ENCODE measurements around the gene UGCG. TPM values are rescaled to one million over a fixed set of nuclear protein-coding genes. Genes with fewer than 3 reads are reported as not detected.
"Not testable (repeated sequence)": the region's sequence is repeated elsewhere in the genome, so short reads cannot be mapped to it uniquely, and the experiment has no call there.

The UGCG gene
- total and polyA plus RNA-seq, 4 experiments from 2014 or later = 13.0 to 29.7 (median 20.5) TPM

DNA sequence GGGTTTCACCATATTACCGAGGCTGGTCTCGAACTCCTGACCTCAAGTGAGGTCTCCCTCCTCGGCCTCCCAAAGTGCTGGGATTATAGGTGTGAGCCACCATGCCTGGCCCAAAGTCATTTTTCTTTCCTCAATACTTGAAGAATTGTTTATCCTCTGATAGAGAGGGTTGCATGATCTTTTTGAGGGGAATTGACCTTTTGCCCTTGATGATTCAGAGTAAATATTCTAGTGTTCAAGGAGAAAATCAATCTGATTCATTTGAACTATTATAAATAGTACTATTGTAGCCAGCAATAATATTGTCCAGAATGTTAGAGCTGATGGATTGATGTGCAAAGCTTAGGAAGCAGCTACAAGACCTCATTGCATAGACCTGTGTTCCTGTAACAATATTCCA, 47.1 kb downstream of the UGCG start:
- ChIA-PET CTCF (ENCODE audit: partially characterized antibody) (interaction anchor here (1.1 kb wide), 1 partner anchor 131 kb away, joined by 4 read pairs; no protein-coding TSS in a partner anchor), POLR2A (ENCODE audit: partially characterized antibody) (no interaction called here)
- intact Hi-C loops (cut with micrococcal nuclease) = no loop called here

DNA sequence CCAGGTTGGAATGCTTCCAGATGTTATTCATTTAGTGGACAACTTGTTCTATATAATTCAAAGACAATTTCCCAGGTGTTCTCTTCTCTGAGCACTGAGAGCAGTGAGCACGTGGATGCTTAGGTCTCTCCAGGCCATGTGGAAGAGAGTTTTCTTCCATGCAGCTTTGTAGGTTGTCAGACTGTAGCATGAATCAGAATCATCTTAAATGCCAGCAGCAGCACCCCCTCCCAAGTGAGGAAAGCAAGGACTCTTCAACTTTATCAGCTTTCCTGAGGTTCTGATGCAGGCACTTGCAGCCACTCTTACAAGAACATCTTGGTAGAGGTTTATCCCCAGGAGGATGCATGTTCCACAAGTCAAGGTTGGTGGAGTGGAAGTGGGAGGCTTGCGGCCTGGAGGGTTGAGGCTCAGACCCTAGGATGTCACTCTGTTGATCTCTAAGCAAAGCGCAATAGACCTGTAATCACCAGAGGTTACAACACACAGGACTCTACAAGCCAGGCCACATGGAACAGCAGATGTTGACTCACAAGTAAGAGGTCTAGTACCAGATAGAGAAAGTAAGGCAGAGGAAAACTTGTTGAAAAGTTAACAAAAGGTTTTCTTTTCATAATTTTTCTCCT, 47.7 kb downstream of the UGCG start:
- DNase-seq = no peak
- peaks cover 0 to 2% (median 0%) of the 10 kb centered on the region in 8 donors for H3K9me3 Mint-ChIP-seq
- H3K27ac ChIP-seq (ENCODE audit: low read depth, low read length) = no peak overlapping the region
- H3K4me1 Mint-ChIP-seq = peaks cover 5 to 25% (median 8%) of the 10 kb centered on the region in 4 donors
- H3K4me3 Mint-ChIP-seq = peak overlapping the region in 1 of 8 donors; percentile 58
- no peaks in the 10 kb centered on the region for H3K36me3 ChIP-seq (ENCODE audit: insufficient read depth, low read length)
- no peaks in the 10 kb centered on the region for H3K27me3 Mint-ChIP-seq
- no peaks in the 10 kb centered on the region for H3K36me3 Mint-ChIP-seq
- no peaks in the 10 kb centered on the region for H3K9me3 ChIP-seq (ENCODE audit: control insufficient read depth in 1 of 2, low read length in 2 of 2)
- no peaks in the 10 kb centered on the region for H3K27me3 ChIP-seq (ENCODE audit: insufficient read depth, low read length)
- peaks cover 7% of the 10 kb centered on the region for H3K4me1 ChIP-seq (ENCODE audit: insufficient read depth, low read length)
- POLR2A ChIA-PET (ENCODE audit: partially characterized antibody) = interaction anchor here (0.5 to 1.4 kb wide), 2 partner anchors 45 to 47 kb away, joined by 3 to 4 read pairs; partner anchors contain the start of gene UGCG
- H3K27ac Mint-ChIP-seq = no peak overlapping the region
- no peak overlapping the region for H3K4me3 ChIP-seq (ENCODE audit: low read length in 2 of 2)
- intact Hi-C loops (cut with micrococcal nuclease) = no loop called here
- CTCF ChIA-PET (ENCODE audit: partially characterized antibody) = interaction anchor here (1.1 kb wide), 1 partner anchor 130 kb away, joined by 4 read pairs; no protein-coding TSS in a partner anchor

More for the DNA sequence above, 47.1 kb downstream of the UGCG start:
- Histone ChIP-seq H3K9me3 (ENCODE audit: control insufficient read depth in 1 of 2, low read length in 2 of 2) (no peaks in the 10 kb centered on the region), H3K4me3 (ENCODE audit: low read length in 2 of 2) (no peak overlapping the region), H3K36me3 (ENCODE audit: insufficient read depth, low read length) (no peaks in the 10 kb centered on the region), H3K27me3 (ENCODE audit: insufficient read depth, low read length) (no peaks in the 10 kb centered on the region), H3K27ac (ENCODE audit: low read depth, low read length) (no peak overlapping the region), H3K4me1 (ENCODE audit: insufficient read depth, low read length) (peaks cover 13% of the 10 kb centered on the region)
- H3K4me1 Mint-ChIP-seq = peaks cover 10 to 27% (median 13%) of the 10 kb centered on the region in 4 donors
- H3K9me3 Mint-ChIP-seq = peaks cover 0 to 2% (median 0%) of the 10 kb centered on the region in 8 donors
- no peak overlapping the region for H3K27ac Mint-ChIP-seq
- H3K4me3 Mint-ChIP-seq = no peak overlapping the region
- DNase-seq = no peak
- no peaks in the 10 kb centered on the region for H3K27me3 Mint-ChIP-seq
- no peaks in the 10 kb centered on the region for H3K36me3 Mint-ChIP-seq

DNA sequence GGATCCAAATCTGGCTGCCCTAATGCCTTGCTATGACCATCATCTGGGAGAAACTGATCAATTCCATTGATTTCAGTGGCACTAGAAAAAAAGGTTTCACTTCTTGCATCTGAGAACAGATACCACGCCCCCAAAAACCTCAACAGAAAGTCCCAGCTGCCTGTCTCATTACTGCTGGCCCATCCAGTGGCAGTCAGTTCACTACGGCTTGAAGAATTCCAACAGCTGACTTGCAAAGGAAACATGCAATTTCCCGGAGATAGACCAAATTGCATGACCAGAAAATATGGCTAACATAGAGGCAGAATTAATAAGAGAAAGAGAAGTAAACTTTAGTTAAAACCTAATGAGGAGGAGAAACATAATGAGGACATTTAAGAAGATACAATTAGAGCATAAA, 48.6 kb downstream of the UGCG start:
- intact Hi-C loops (cut with micrococcal nuclease) = no loop called here
- POLR2A ChIA-PET (ENCODE audit: partially characterized antibody) = interaction anchor here (1.4 kb wide), 1 partner anchor 48 kb away, joined by 4 read pairs; the partner anchor contains the start of gene UGCG
- no peak overlapping the region for H3K4me3 ChIP-seq (ENCODE audit: low read length in 2 of 2)
- Mint-ChIP-seq H3K36me3 (no peaks in the 10 kb centered on the region), H3K9me3 (peaks cover 0 to 2% (median 0%) of the 10 kb centered on the region in 8 donors), H3K4me1 (peaks cover 5 to 21% (median 8%) of the 10 kb centered on the region in 4 donors), H3K27ac (no peak overlapping the region), H3K27me3 (no peaks in the 10 kb centered on the region), H3K4me3 (peak overlapping the region in 3 of 8 donors; percentile 5 to 60 (median 26))
- peak in 1 of 5 donors; percentile 37 for DNase-seq
- H3K4me1 ChIP-seq (ENCODE audit: insufficient read depth, low read length) = peaks cover 7% of the 10 kb centered on the region
- H3K36me3 ChIP-seq (ENCODE audit: insufficient read depth, low read length) = no peaks in the 10 kb centered on the region
- no peaks in the 10 kb centered on the region for H3K9me3 ChIP-seq (ENCODE audit: control insufficient read depth in 1 of 2, low read length in 2 of 2)
- H3K27me3 ChIP-seq (ENCODE audit: insufficient read depth, low read length) = no peaks in the 10 kb centered on the region
- no peak overlapping the region for H3K27ac ChIP-seq (ENCODE audit: low read depth, low read length)
- CTCF ChIA-PET (ENCODE audit: partially characterized antibody) = no interaction called here

DNA sequence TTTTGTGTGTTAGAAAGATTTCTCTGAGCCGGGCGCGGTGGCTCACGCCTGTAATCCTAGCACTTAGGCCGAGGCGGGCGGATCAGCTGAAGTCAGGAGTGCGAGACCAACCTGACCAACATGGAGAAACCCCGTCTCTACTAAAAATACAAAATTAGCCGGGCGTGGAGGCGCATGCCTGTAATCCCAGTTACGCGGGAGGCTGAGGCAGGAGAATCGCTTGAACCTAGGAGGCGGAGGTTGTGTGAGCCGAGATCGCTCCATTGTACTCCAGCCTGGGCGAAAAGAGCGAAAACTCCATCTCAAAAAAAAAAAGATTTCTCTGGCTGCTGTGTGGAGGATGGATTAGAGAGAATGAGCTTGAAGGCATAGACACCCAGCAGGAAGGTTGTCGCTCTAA, 51.5 kb downstream of the UGCG start:
- DNase-seq; H3K4me1 ChIP-seq (ENCODE audit: insufficient read depth, low read length); intact Hi-C loops (cut with micrococcal nuclease); H3K9me3 Mint-ChIP-seq; H3K27me3 Mint-ChIP-seq; H3K27ac ChIP-seq (ENCODE audit: low read depth, low read length); H3K4me3 ChIP-seq (ENCODE audit: low read length in 2 of 2); H3K36me3 ChIP-seq (ENCODE audit: insufficient read depth, low read length); H3K4me3 Mint-ChIP-seq; H3K27me3 ChIP-seq (ENCODE audit: insufficient read depth, low read length); H3K36me3 Mint-ChIP-seq; H3K9me3 ChIP-seq (ENCODE audit: control insufficient read depth in 1 of 2, low read length in 2 of 2); H3K27ac Mint-ChIP-seq; POLR2A ChIA-PET (ENCODE audit: partially characterized antibody): not testable (repeated sequence)
- peaks cover 5 to 21% (median 7%) of the 10 kb centered on the region in 4 donors for H3K4me1 Mint-ChIP-seq
- CTCF ChIA-PET (ENCODE audit: partially characterized antibody) = interaction anchor here (1.0 kb wide), 1 partner anchor 127 kb away, joined by 6 read pairs; no protein-coding TSS in a partner anchor

DNA sequence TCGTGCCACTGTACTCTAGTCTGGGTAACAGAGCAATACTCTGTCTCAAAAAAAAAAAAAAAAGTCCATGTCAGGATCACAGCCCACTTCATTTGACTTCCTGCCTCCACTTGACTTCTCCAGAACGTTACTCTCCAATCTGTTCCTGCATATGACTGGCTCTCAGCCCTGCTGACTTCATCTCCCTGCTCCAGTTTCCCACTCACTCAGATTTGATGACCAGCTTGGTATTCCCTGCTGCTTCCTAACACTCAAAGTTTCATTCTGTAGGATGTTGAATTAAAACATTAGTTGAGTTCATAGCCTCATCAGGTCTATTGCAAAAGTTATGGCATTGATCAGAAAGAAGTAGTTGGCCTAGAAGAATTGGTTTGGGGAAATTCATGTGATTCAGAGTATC, 52.3 kb downstream of the UGCG start:
- H3K27ac Mint-ChIP-seq = no peak overlapping the region
- no peak for DNase-seq
- intact Hi-C loops (cut with micrococcal nuclease) = no loop called here
- Histone ChIP-seq H3K36me3 (ENCODE audit: insufficient read depth, low read length) (no peaks in the 10 kb centered on the region), H3K4me3 (ENCODE audit: low read length in 2 of 2) (no peak overlapping the region), H3K27ac (ENCODE audit: low read depth, low read length) (no peak overlapping the region), H3K9me3 (ENCODE audit: control insufficient read depth in 1 of 2, low read length in 2 of 2) (no peaks in the 10 kb centered on the region), H3K27me3 (ENCODE audit: insufficient read depth, low read length) (no peaks in the 10 kb centered on the region), H3K4me1 (ENCODE audit: insufficient read depth, low read length) (peaks cover 7% of the 10 kb centered on the region)
- H3K36me3 Mint-ChIP-seq = no peaks in the 10 kb centered on the region
- peaks cover 5 to 21% (median 7%) of the 10 kb centered on the region in 4 donors for H3K4me1 Mint-ChIP-seq
- ChIA-PET CTCF (ENCODE audit: partially characterized antibody) (no interaction called here), POLR2A (ENCODE audit: partially characterized antibody) (no interaction called here)
- no peaks in the 10 kb centered on the region for H3K27me3 Mint-ChIP-seq
- H3K4me3 Mint-ChIP-seq = no peak overlapping the region
- peaks cover 0 to 2% (median 0%) of the 10 kb centered on the region in 8 donors for H3K9me3 Mint-ChIP-seq

DNA sequence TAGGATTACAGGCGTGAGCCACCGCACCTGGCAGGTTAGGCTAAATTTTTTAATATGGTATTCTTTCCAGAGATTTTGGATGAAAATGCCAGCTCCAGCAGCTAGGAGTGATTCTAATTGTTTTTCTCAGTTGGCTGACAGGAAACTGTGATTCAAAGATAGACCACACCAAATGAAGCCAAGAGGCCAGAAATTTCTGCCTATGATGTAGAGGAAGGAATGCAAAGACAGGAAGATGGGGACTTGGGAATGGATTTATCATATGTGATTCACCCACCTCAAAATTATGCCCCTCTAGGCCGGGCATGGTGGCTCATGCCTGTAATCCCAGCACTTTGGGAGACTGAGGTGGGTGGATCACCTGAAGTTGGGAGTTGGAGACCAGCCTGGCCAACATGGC, 53.3 kb downstream of the UGCG start:
- no peak for DNase-seq
- H3K27ac ChIP-seq (ENCODE audit: low read depth, low read length) = no peak overlapping the region
- Mint-ChIP-seq H3K27ac (no peak overlapping the region), H3K4me1 (peaks cover 5 to 13% (median 6%) of the 10 kb centered on the region in 4 donors), H3K36me3 (no peaks in the 10 kb centered on the region), H3K27me3 (no peaks in the 10 kb centered on the region), H3K4me3 (no peak overlapping the region), H3K9me3 (peaks cover 0 to 2% (median 0%) of the 10 kb centered on the region in 8 donors)
- peaks cover 5% of the 10 kb centered on the region for H3K4me1 ChIP-seq (ENCODE audit: insufficient read depth, low read length)
- intact Hi-C loops (cut with micrococcal nuclease) = no loop called here
- H3K27me3 ChIP-seq (ENCODE audit: insufficient read depth, low read length) = no peaks in the 10 kb centered on the region
- ChIA-PET POLR2A (ENCODE audit: partially characterized antibody) (no interaction called here), CTCF (ENCODE audit: partially characterized antibody) (no interaction called here)
- H3K4me3 ChIP-seq (ENCODE audit: low read length in 2 of 2) = no peak overlapping the region
- no peaks in the 10 kb centered on the region for H3K36me3 ChIP-seq (ENCODE audit: insufficient read depth, low read length)
- H3K9me3 ChIP-seq (ENCODE audit: control insufficient read depth in 1 of 2, low read length in 2 of 2) = no peaks in the 10 kb centered on the region

DNA sequence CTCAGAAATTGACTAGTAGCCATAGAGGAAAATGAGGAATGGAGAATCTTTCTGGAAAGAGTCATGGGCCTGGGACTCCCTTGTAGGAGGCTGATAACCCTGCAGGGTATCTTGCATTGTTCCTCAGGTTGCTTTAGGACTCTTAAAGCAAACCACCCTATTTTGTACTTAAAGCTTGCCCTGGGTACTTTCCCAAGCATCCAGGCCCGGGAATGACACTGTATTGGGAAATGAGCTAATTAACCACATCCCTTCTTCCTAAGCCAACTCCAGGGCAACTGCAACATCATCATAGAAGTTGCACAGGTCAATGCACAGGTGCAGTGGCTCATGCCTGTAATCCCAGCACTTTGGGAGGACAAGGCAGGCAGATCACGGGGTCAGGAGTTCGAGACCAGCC, 55.9 kb downstream of the UGCG start:
- Mint-ChIP-seq H3K4me1 (peaks cover 3 to 10% (median 8%) of the 10 kb centered on the region in 4 donors), H3K4me3 (no peak overlapping the region), H3K27ac (no peak overlapping the region), H3K9me3 (peaks cover 0 to 2% (median 0%) of the 10 kb centered on the region in 8 donors), H3K36me3 (no peaks in the 10 kb centered on the region), H3K27me3 (no peaks in the 10 kb centered on the region)
- CTCF ChIA-PET (ENCODE audit: partially characterized antibody) = no interaction called here
- Histone ChIP-seq H3K27me3 (ENCODE audit: insufficient read depth, low read length) (no peaks in the 10 kb centered on the region), H3K4me1 (ENCODE audit: insufficient read depth, low read length) (peaks cover 6% of the 10 kb centered on the region), H3K36me3 (ENCODE audit: insufficient read depth, low read length) (no peaks in the 10 kb centered on the region), H3K9me3 (ENCODE audit: control insufficient read depth in 1 of 2, low read length in 2 of 2) (no peaks in the 10 kb centered on the region), H3K27ac (ENCODE audit: low read depth, low read length) (no peak overlapping the region), H3K4me3 (ENCODE audit: low read length in 2 of 2) (no peak overlapping the region)
- POLR2A ChIA-PET (ENCODE audit: partially characterized antibody) = no interaction called here
- no peak for DNase-seq
- intact Hi-C loops (cut with micrococcal nuclease) = no loop called here
